ENCODE results near the gene PTPRG.
A peak's percentile ranks its signal among the peaks of the same experiment; 100 is the strongest.

PTPRG gene

GRCh38 chr3:61650719-61651410 is 89.5 kb downstream of the PTPRG start:
- DNase-seq (ENCODE audit: low read depth in 2 of 2): no peak

- DNase-seq (ENCODE audit: low read depth in 2 of 2): no peak
Observed at GRCh38 chr3:61657689-61658088, 96.3 kb downstream of the PTPRG start.

GRCh38 chr3:61662861-61663260 is 101.5 kb downstream of the PTPRG start:
- DNase-seq (ENCODE audit: low read depth in 2 of 2): no peak

- no peak for DNase-seq (ENCODE audit: low read depth in 2 of 2)
Observed at GRCh38 chr3:61663356-61664104, 102.2 kb downstream of the PTPRG start.

- peak; percentile 98 to 99 for DNase-seq (ENCODE audit: low read depth in 2 of 2)
Observed at GRCh38 chr3:61664105-61664482, 102.7 kb downstream of the PTPRG start.

GRCh38 chr3:61665121-61665520 is 103.8 kb downstream of the PTPRG start:
- no peak for DNase-seq (ENCODE audit: low read depth in 2 of 2)

GRCh38 chr3:61665987-61666386 is 104.6 kb downstream of the PTPRG start:
- no peak for DNase-seq (ENCODE audit: low read depth in 2 of 2)

- no peak for DNase-seq (ENCODE audit: low read depth in 2 of 2)
Observed at GRCh38 chr3:61666615-61667330, 105.4 kb downstream of the PTPRG start.

GRCh38 chr3:61667383-61667782 is 106.0 kb downstream of the PTPRG start:
- DNase-seq (ENCODE audit: low read depth in 2 of 2): no peak

- DNase-seq (ENCODE audit: low read depth in 2 of 2): no peak
Observed at GRCh38 chr3:61667814-61668213, 106.4 kb downstream of the PTPRG start.

GRCh38 chr3:61668317-61668864 is 107.0 kb downstream of the PTPRG start:
- DNase-seq (ENCODE audit: low read depth in 2 of 2): no peak

- DNase-seq (ENCODE audit: low read depth in 2 of 2): no peak
Observed at GRCh38 chr3:61669203-61669602, 107.8 kb downstream of the PTPRG start.

GRCh38 chr3:61669668-61670299 is 108.4 kb downstream of the PTPRG start:
- no peak for DNase-seq (ENCODE audit: low read depth in 2 of 2)

GRCh38 chr3:61673651-61674050 is 112.3 kb downstream of the PTPRG start:
- no peak for DNase-seq (ENCODE audit: low read depth in 2 of 2)

- no peak for DNase-seq (ENCODE audit: low read depth in 2 of 2)
Observed at GRCh38 chr3:61674596-61674995, 113.2 kb downstream of the PTPRG start.

GRCh38 chr3:61679026-61679425 is 117.7 kb downstream of the PTPRG start:
- DNase-seq (ENCODE audit: low read depth in 2 of 2): no peak

GRCh38 chr3:61680617-61681016 is 119.2 kb downstream of the PTPRG start:
- no peak for DNase-seq (ENCODE audit: low read depth in 2 of 2)

- DNase-seq (ENCODE audit: low read depth in 2 of 2): no peak
Observed at GRCh38 chr3:61681636-61682035, 120.3 kb downstream of the PTPRG start.

- peak; percentile 86 to 89 for DNase-seq (ENCODE audit: low read depth in 2 of 2)
Observed at GRCh38 chr3:61682671-61683548, 121.5 kb downstream of the PTPRG start.

GRCh38 chr3:61683549-61684236 is 122.3 kb downstream of the PTPRG start:
- DNase-seq (ENCODE audit: low read depth in 2 of 2): no peak
